ENCODE data around the gene WDR70.
"Not testable (repeated sequence)": the region's sequence is repeated elsewhere in the genome, so short reads cannot be mapped to it uniquely, and the experiment has no call there.

Gene WDR70

GRCh38 chr5:37518356-37518755 is 139.2 kb downstream of the WDR70 start:
- not testable (repeated sequence) for DNase-seq

GRCh38 chr5:37519304-37519703 is 140.2 kb downstream of the WDR70 start:
- no peak for DNase-seq

- no peak for DNase-seq
These were observed 140.7 kb downstream of the WDR70 start for GRCh38 chr5:37519807-37520206.

- no peak for DNase-seq
These were observed 141.7 kb downstream of the WDR70 start for GRCh38 chr5:37520811-37521210.

GRCh38 chr5:37532976-37533740 is 154.0 kb downstream of the WDR70 start:
- DNase-seq, result no peak

GRCh38 chr5:37533851-37534250 is 154.7 kb downstream of the WDR70 start:
- no peak for DNase-seq

GRCh38 chr5:37539459-37539858 is 160.3 kb downstream of the WDR70 start:
- no peak for DNase-seq

- no peak for DNase-seq
These were observed 164.1 kb downstream of the WDR70 start for GRCh38 chr5:37543216-37543615.

GRCh38 chr5:37549411-37549810 is 170.3 kb downstream of the WDR70 start:
- DNase-seq, result no peak

- no peak for DNase-seq
These were observed 173.0 kb downstream of the WDR70 start for GRCh38 chr5:37552161-37552560.

- DNase-seq, result no peak
These were observed 173.9 kb downstream of the WDR70 start for GRCh38 chr5:37552770-37553719.

GRCh38 chr5:37553720-37554404 is 174.7 kb downstream of the WDR70 start:
- peak; percentile 36 for DNase-seq

GRCh38 chr5:37554405-37554739 is 175.3 kb downstream of the WDR70 start:
- no peak for DNase-seq

GRCh38 chr5:37554938-37555337 is 175.8 kb downstream of the WDR70 start:
- no peak for DNase-seq

GRCh38 chr5:37557734-37558293 is 178.7 kb downstream of the WDR70 start:
- no peak for DNase-seq

GRCh38 chr5:37565062-37565670 is 186.0 kb downstream of the WDR70 start:
- DNase-seq, result no peak

GRCh38 chr5:37567566-37567965 is 188.4 kb downstream of the WDR70 start:
- no peak for DNase-seq

GRCh38 chr5:37568018-37568753 is 189.1 kb downstream of the WDR70 start:
- no peak for DNase-seq

- no peak for DNase-seq
These were observed 189.8 kb downstream of the WDR70 start for GRCh38 chr5:37568893-37569292.

GRCh38 chr5:37569466-37569865 is 190.3 kb downstream of the WDR70 start:
- DNase-seq, result no peak

- no peak for DNase-seq
These were observed 191.5 kb downstream of the WDR70 start for GRCh38 chr5:37570597-37570996.

GRCh38 chr5:37571985-37572384 is 192.9 kb downstream of the WDR70 start:
- DNase-seq, result no peak
